NCI-H2196 (cell line): ENCODE measurements around the gene MATN1.
"Not testable (repeated sequence)": the region's sequence is repeated elsewhere in the genome, so short reads cannot be mapped to it uniquely, and the experiment has no call there.

Experiments
- DNase-seq: peaks from one replicate; lab custom pipeline; 2025; ENCODE audit not compliant: unreplicated experiment; lab: John Stamatoyannopoulos, UW

The MATN1 gene

DNA sequence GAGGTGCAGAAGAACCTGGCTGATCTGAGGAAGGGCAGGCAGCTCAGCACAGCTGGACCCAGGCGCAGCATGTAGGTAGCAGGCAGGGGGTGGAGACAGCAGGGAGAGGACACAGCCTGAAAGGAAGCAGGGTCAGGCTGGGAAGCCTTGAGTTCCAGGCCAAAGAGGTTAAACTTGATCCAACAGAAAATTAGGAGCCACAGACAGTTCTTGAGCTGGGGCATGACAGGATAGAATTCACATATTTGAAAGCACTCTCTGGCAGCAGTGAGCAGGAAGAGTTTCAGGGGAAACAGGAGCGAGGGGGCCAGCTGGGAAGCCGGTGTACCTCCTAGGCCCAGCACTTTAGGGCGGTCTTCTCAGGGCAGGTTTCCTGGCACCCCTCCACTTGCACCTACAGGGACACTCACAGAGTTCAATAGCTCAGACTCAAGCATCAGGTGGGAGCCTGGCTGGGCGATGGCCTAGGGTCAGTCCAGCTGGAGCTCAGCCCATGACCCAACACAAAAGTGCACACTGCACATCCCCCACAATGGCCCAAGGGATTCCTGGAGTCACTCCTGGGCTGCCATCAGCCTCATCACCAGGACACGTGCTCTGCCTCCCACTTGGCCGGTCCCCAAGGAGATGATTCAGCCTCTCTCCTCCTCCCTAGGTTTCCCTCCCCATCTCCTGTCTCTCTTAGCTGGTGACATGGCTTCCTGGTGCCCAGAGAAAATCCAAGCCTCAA is 22.7 kb downstream of the MATN1 start:
- DNase-seq: peak; percentile 32

DNA sequence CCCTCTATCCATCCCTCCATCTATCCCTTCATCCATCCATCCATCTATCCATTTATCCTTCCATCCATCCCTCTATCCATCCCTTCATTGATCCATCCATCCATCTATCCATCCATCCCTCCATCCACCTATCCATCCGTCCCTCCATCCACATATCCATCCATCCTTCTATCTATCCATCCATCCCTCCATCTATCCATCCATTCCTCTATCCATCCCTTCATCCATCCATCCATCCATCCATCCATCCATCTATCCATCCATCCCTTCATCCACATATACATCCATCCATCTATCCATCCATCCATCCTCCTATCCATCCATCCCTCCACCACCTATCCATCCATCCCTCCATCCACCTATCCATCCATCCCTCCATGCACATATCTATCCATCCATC is 23.6 kb downstream of the MATN1 start:
- DNase-seq: no peak

DNA sequence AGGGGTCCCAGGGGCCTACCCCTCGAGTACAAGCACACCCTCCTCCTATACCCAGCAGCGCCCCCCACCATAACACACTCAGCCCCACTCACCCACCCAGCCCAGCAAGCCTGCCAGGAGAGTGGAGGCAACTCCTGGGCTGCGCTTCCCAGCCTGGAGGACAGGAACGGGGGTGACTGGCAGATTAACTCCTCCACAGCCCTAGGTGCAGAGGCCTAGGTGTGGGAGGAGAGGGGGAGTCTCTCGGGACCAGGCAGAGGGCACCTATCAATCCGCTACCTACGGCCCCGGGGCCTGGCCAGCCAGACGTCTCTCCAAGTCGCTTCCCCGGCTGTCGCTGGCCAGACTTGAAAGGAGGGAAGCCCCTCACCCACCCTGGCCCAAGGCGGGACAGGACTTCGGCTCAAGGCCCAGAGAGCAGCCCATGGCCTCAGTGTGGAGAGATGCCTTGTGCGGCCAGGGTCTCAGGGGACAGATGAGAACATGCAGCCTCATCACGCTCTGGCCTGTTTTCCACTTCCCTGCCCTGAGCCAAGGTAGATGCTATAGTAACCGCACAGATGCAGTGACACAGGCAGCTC is 24.9 kb downstream of the MATN1 start:
- DNase-seq: no peak

DNA sequence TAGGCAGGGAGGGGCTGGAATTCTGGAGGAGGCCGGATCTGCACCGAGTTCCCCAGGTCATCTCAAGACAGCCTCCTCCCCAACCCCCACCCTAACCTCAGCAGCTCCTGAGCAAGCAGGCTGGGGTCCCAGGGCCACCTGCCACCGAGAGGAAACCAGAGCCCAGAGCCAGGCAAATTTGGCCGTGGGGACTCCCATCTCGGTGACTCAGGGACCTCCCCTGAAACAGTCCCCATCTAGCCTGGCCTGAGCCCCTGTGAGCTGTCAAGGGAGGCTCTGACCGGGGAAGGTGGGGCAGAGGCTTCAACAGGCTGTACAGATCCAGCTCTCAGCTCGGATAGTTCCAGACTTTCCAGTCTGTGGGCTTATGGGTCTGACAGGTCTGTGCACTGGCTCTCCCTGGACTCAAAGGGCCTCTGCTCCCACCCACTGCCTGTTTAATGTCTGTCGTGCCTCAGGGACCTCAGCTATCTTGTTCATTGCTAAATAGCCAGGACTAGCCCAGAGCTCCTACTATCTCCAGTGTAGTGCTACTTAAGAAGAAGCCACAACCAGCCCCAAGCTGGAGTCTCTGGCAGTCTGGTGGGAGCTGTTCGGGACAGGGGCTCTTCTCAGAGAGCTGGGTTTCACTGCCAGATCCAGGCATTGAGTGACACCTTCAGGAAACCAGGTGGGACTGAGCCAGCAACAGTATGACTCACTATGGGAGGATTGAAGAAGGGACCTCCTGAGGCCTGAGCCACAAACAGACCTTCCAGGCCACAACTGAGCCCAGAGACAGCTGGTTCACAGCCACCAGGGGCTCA is 25.6 kb downstream of the MATN1 start:
- DNase-seq: no peak

DNA sequence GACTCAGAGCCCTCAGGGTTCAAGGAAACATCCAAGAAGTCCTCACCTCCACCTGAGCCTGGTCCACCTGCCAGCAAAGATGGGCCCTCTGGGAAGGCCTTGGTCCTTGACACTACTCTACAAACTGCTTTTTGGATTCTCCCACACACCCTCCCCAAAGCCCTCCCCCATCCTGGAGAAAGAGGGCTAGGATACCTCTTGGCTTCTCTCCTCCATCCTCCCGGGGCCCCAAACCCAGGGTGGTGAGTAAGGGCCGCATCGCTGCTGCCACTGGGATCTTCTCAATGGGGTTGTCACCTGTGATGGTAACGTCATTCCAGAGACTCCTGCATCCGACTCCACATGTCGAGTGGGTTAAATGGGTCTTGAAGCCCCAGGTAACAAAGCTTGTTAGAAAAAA is 26.6 kb downstream of the MATN1 start:
- no peak for DNase-seq

DNA sequence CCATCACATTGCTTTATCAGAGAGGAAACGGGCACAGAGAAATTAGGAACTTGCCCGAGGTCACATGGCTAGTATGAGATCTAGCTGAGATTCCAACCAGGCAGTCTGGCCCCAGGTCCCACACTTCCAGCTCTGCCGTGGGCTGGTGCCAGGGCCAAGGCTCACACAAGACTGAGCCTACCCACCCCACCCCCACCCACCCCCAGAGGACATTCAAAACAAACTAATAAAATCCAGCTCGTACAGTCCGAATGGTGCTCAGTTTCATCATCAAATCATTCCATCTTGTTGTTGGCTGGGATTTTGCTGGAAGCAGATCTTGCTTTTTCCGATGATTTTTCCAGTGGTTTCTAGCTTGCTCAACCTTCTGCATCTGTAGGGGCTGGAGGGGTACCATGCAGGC is 27.9 kb downstream of the MATN1 start:
- DNase-seq: no peak

DNA sequence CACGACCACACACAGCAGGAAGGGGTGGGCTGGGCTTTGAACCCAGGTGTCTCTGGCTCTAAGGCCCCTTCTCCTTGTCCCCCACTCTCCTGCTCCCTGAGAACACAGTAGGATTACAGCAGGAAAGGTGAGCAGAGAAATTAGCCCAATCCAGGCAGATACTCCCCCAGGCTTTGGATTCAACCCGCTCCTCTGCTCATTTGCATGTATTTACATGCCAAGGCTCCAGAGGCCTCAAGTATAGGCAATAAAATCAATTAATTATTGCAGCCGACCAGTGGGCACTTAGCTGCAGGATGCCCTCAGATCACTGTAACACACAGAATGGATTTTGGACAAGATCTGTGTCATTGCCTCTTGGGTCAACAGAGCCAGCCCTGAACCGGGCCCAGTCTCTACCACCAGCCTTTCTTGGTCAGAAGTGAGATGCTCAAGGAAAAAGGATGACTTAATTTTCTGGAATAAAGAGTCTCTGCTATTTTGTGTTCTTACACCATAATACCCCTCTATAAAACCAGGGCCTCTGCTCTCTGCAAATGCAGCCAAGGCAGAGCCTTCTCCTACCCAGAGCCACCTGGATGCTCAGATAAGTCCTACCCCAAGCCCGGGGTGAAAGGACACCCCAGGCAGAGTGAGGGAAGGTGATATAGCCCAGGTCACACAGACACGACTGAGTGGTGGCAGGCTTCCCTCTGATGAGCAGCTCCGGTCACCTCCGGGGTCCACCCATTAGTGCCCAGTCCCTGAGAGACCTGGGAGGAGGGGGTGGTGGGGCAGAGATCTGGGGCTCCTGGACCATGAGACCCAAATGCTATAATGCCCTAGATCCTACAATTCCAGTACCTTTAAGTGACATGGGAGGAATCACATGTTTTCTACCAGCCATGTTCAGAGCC is 28.9 kb downstream of the MATN1 start:
- no peak for DNase-seq

DNA sequence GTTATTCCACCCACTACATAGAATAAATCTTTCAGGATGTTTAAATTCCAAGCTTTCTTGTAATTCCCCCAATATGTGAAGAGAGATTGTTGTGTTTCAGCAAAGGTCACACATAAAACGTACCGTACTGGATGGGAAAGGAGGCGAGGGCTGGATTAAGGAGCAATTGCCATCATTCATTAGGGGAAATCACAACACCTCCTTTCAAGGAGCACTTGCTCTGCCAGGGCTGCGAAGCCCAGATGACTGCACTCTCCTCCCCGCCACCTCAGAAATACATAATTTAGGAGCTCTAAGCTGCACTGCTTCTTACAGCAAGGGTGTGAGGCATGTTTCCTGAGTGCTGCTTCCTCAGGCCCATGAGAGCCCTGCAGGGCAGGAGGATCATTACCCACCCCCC is 29.6 kb downstream of the MATN1 start:
- no peak for DNase-seq

DNA sequence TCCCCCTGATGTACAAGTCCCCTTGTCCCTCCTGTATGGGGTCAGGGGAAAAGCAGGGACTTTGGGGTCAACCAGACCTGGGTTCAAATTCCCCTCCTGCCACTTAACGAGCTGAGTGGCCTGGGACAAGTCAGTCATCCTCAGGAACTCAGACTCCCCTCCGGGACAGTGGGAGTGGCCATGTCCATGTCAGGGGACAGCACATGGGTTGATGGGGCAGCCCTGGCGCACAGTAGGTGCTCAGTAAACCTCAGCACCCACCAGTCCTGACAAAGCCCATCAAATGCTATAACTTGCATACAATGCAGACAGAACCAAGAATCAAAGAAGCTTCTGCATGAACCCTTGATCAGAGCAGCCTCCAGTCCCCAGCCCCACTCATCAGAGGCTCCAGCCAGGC is 30.0 kb downstream of the MATN1 start:
- no peak for DNase-seq

DNA sequence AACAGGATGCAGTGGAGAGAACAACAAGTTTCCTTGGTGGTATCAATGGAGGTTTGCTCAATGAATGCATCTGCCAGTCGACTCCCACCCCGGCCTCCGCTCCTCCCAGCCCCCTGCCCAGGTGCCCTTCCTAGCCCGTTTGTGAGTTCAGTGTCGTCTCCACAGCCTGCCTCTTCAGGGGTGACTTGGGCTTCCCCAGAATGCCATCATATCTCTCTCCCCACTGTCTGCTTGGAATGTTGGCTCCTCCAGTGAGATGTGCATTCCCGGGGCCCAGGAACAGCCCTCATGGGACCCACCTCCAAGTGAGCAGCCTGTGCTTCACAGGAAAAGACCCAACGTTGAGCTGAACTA is 30.5 kb downstream of the MATN1 start:
- no peak for DNase-seq

DNA sequence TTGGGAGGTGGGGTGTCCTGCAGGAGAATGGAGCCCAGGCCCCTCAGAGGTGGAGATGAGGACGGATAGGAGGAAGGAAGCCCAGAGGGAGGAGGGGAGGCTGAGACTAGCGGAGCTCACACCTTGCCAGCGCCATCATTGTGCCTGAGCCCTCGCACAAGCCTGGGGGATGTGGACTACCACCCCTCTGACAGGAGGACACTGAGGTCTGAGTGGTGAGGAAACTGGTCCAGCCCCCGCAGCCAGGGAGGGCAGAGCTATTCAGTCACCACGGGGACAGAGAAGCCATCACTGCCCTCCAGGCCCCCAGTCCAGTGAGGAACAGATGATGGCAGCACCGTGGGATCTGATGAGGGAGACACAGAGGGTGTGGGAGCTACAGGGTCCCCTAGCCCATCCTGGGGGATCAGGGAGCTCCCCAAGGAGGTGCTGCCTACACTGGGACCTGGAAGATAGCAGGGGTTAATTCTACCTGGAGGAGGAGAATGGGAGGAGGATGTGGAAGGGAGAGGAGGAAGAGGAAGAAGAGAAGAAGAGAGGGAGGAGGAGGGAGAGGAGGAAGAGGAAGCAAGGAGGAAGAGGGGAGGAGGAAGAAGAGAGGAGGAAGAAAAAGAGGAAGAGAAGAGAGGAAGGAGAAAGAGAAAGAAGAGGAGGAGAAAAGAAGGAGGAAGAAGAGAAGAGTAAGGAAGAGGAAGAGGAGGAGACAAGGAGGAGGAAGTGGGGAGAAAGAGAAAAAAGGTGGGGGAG is 31.0 kb downstream of the MATN1 start:
- DNase-seq: no peak

DNA sequence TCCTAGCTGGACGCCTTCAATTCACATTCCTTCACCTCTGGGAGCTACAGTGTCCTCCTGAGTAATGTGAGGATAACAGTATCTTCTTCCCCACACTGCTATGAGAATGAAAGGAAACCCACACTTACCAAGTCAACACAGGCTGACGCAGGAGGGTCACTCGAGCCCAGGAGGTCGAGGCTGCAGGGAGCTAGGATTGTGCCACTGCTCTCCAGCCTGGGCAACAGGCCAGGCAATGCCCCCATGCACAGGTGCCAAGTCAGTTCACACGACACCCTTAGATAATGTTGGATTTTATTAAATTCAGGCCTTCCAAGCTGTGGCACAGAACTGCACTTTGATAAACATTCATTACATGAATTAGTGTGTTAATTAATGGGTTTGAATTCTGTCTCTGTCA is 31.9 kb downstream of the MATN1 start:
- DNase-seq: no peak

DNA sequence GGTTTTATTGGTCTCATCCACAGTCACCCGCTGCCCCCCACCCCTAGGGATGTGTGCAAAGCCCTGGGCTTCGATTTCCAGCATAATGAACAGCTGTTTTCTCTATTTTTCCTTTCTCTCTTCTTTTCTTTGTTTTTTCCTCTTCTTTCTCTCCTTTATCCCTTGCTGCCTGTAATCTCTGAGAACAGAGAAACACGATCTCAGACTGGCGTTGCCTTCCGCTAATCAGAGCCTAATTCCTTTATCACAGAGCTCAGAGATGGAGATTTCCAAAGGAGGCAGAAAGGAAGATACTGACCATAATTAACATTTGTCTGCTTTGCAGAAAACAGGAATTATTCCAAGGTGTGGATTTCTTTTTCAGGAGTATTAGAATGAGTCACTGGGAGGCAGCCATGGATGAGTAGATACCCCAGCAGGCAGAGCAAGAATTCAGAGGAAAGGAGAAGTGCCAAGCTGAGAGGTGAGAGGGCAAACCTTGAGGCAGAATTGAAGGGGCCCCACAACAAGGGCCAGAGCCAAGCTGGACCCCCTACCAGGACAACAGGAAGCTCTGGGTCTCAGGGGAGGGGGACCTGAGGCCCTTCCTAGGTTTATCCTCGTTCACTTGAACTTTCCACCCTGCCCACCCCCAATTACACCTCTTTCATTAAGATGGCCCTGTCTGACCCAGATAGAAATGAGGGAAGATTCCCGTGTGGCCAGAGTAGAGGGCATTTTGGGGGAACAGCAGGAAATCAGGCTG is 33.3 kb downstream of the MATN1 start:
- DNase-seq: no peak

DNA sequence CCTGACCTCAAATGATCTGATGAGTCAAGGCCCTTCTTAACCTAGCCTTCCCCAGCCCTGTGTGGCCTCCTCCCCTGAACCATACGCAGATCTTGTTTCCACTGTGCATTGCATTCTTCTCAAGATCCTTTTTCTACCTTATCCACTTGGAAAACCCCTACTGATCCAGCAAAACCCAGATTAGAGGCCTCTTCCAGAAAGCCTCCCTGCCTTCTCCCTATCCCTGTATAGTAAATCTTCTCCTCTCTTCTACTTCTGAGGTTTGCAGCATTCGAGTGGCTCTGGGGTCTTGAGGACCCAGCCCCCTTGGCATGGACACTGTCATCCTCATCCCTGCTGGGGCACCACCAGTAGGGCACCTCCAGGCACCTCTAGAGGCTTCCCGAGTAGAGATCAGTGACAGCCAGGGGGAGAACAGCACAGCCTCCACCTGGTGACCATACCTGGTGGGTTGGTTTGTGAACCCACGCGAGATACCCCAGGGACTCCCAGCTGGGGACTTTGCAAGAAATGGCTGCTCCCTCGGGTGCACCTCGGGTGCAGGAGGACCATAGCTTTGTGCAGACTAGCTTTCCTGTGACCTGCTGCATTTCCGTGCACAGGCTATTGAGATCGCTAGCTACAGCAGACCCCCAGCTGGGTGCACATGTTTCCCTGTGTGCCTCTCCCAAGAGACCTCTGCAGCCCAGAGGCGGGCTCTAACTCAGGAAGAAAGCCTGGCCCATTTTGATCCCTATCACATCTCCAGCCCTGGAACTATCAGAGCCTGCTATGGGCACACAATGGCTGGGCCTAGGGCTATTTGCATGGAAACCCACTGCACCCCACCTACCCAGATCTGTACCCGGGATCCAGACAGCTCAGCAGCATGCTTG is 34.2 kb downstream of the MATN1 start:
- no peak for DNase-seq

DNA sequence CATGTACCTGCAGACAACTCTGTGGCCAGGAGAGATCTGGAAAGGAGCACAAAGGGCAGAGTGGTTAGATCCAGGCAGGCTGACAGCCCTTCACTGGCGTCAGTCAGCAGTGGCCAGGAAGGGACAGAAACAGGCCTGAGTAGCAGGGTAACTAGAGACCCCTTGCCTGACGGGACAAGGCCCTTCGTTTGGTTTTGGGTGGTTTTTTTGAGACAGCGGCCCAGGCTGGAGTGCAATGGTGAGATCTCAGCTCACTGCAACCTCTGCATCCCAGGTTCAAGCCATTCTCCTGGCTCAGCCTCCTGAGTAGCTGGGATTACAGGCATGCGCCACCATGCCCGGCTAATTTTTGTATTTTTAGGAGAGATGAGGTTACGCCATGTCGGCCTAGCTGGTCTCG is 34.9 kb downstream of the MATN1 start:
- DNase-seq: not testable (repeated sequence)

DNA sequence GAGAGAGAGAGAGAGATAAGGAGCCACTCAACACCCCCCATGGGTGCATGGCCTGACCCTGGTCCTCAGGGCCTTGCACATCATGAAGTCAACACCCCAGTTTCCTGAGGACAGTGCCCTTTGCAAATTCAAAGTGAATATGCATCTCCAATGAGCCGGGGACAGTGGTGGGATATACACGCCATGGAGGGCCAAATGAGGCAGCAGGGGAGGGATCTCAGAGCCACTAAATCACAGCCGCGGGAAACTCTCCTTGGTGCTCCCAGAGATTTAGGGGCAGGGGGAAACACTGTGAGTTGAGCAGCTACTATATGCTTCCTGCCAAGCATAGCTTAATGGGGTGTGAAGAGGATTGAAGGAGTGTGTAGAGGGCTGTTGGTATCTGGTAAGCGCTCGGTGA is 35.5 kb downstream of the MATN1 start:
- no peak for DNase-seq

DNA sequence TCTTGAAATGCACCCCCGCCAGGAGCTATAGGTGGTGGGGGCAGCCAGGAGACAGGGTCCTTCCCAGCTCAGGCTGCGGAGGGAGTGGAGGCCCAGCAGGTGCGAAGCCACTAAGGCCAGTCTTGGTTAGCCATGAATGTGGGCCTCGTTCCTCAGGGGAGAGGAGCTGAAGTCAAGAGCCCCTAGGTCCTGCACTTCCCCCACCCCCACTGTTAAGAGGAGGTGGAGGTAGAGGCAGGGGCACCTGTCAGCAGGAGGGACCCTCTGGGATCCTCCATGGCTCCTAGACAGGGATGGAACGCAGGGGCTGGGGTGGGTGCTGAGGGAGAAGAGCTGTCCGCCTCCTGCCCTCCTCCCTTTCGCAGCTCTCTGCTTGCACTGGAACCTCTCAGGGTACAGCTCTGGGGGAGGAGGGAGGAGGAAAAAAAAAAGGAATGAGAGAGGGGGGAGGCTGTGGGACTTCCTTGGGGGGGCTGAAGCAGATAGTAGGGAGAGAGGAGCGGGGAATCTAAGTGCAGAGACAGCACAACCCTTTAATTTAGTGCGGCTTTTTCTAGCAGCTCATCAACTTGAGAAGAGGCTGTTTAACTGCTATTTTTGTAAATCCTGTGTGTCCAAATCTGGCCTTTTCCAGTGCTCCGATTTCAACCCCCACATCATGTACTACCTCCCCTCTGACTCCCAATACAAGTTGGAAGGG is 37.0 kb downstream of the MATN1 start:
- no peak for DNase-seq

DNA sequence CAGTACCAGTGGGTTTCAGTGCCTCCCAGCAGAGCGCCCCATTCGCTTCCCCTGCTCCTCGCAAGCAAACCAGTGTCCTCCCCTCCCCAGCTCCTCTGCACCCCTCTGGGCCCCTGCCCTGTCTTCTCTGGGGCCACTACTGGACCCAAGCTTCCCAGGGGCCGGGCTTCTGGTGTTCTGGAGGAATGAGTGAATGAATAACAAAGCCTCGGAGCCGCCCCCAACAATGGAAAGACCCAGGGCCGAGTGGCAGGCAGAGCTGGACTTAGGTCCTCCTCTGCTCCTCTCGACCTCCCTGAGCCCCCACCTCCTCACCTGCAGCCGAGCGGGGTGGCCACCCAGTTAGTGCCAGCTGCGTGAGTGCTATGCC is 37.6 kb downstream of the MATN1 start:
- no peak for DNase-seq
